GM04504 (cell line): Measurements from ENCODE around the gene GRK2.

ENCODE experiments used
- DNase-seq: peaks from one replicate; pipeline ENCODE4 v3.0.0-alpha.2; 2012; ENCODE audit warnings: low read depth

GRK2 gene

DNA sequence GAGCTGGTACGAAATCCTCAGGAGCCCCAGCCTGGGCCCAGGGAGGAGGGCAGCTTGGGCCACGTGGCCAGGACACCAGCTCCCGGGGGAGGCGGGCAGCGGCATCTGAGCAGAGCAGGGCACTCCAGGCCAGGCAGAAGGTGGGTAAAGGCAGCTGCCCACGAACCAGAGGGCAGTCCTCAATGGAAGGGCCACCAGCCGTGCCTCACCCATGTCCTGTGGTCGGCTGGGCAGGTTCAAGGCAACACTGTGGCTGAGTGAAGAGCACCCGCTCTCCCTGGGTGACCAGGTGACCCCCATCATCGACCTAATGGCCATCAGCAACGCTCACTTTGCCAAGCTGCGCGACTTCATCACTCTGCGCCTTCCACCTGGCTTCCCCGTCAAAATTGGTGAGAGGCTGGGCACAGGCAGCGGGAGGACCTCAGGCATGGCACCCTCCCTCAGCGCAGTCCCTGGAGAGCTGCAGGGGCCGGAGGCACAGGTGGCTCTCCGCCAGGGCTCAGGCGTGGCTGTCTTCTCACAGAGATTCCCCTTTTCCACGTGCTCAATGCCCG lies 34.6 kb downstream of the GRK2 start:
- no peak for DNase-seq

DNA sequence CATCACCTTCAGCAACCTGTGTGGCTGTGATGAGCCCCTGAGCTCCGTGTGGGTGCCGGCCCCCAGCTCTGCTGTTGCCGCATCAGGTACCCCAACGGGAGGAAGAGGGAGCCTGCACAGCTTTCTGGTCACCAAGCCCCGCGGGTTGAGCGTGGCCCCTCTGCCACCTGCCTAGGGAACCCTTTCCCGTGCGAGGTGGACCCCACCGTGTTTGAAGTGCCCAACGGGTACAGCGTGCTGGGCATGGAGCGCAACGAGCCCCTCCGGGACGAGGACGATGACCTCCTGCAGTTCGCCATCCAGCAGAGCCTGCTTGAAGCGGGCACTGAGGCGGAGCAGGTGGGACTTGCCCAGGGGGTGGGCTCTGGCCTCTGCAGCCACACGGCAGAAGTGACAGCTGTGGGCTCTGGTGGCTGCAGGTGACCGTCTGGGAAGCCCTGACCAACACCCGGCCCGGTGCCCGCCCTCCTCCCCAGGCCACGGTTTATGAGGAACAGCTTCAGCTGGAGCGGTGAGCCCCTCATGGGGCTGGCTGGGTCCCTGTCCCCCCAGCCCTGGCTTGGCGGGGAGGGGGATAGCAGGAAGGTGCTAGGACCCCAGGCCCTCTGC lies 35.1 kb downstream of the GRK2 start:
- no peak for DNase-seq

DNA sequence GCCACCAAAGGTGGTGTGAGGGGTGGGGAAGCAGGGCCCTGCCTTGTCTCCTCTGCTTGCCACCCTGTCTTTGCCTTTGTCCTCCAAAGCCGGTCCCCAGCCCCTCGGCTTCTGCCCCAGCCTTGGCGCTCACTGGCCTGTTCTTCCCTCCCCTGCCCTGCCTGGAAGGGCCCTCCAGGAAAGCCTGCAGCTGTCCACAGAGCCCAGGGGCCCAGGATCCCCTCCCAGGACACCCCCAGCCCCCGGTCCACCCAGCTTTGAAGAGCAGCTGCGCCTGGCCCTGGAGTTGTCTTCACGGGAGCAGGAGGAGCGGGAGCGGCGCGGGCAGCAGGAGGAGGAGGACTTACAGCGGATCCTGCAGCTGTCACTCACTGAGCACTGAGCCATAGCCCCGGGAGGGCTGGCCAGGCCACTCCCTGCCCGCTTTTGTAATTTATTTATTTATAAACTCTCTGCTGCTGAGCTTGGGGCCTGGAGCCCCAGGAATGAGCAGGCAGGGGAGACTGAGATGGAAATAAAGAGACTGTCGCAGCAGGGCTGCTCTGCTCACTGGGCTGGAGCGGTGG lies 35.8 kb downstream of the GRK2 start:
- no peak for DNase-seq

DNA sequence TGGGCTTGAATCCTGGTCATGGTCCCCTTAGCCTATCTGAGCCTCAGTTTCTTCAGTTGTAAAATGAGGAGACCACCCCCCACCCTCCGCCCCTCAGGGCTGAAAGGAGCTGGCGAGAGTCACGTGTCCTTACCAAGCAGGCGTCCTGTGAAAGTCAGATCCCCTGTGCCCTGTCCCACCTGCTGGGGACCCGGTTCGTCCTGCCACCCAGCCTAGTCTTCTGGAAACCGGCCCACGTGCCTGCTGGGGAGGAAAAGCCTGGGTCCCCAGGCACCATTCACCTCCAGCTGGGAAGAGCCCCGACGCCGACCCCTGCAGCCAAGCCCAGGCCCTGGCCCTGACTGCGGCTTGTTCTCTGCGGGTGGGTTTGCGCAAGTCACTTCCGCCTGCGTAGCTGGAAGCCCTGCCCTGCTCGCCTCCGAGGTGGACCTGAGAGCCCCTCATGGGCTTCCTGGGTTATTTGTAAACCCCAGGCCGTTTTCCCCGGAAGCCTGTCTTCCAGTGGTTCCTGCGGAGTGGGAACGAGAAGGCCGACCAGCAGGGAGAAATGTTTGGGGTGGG lies 36.4 kb downstream of the GRK2 start:
- no peak for DNase-seq

DNA sequence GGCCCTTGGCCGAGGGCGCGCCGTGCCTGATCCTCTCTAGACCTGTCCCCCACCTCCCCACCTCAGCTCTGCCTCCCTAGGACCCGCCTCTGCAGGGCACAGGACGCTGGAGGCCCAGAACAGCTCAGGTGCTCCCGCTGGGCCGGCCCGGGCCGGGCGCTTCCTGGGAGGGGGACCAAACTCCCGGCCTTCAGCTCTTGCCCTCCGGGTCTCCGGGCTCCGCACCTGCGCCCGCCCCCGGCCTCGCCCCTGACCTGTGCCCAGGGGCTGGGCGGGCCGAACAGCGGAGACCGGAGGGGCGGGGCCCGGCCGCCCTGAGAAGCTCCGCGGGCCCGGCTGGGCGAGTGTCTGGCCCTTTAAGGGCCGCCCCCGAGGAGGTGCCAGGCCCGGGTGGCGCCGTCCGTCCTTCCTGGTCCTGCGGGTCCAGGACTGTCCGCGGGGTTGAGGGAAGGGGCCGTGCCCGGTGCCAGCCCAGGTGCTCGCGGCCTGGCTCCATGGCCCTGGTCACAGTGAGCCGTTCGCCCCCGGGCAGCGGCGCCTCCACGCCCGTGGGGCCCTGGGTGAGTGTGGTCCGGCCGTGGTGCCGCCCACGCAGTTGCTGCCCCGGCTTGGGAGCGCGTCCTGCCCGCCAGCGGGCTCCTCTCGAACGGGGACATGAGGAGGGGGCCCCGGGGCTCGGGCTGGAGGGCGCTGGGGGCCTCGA lies 37.0 kb downstream of the GRK2 start, which contains the start of gene SSH3:
SSH3 (plus strand) TSS at position 399 of the 703 bp plus-strand sequence; CDS start at position 495, 96 bp downstream.
- no peak for DNase-seq

DNA sequence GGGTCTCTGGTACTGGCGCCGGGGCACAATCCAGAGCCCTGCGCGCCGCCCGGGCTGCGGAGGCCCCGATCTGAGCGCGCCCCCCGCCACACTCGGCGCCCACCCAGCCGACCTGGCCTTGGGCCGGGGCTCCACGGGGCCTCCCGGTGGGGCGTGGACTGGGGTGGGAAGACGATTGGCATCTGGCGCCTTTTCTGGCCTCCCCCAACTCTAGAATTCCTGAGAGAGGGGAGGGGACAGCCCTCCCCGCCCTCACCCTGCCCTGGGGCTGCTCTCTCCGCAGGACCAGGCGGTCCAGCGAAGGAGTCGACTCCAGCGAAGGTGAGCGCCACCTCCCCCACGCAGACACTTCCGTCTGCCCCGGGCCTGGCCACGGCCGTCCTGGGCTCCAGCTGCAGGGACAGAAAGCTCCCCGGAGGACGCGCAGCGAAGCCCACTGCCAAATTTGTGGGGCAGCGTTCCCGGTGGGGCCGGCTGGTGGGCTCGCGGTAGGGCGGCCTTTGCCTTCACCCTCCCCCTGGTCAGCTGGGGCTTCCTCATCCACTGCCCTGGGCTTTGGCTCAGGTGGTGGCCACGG lies 37.6 kb downstream of the GRK2 start:
- no peak for DNase-seq

DNA sequence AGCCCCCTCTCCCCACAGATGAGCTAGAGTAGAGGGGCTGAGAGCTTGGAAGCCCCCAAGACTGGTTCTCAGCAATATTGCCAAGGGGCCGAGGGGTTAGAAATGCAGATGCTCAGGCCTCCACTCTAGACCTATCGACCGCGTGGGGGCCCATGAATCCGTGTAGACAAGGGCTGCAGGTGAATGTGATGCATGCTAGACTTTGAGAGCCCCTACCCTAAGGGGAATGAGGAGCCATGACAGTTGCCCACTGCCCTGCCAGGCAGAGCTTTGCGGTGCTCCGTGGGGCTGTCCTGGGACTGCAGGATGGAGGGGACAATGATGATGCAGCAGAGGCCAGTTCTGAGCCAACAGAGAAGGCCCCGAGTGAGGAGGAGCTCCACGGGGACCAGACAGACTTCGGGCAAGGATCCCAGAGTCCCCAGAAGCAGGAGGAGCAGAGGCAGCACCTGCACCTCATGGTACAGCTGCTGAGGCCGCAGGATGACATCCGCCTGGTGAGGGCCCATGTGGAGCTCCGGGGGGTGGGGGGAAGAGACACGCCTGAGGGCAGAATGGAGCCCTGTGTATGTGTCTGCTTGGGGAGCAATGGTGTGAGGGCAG lies 38.3 kb downstream of the GRK2 start:
- no peak for DNase-seq

DNA sequence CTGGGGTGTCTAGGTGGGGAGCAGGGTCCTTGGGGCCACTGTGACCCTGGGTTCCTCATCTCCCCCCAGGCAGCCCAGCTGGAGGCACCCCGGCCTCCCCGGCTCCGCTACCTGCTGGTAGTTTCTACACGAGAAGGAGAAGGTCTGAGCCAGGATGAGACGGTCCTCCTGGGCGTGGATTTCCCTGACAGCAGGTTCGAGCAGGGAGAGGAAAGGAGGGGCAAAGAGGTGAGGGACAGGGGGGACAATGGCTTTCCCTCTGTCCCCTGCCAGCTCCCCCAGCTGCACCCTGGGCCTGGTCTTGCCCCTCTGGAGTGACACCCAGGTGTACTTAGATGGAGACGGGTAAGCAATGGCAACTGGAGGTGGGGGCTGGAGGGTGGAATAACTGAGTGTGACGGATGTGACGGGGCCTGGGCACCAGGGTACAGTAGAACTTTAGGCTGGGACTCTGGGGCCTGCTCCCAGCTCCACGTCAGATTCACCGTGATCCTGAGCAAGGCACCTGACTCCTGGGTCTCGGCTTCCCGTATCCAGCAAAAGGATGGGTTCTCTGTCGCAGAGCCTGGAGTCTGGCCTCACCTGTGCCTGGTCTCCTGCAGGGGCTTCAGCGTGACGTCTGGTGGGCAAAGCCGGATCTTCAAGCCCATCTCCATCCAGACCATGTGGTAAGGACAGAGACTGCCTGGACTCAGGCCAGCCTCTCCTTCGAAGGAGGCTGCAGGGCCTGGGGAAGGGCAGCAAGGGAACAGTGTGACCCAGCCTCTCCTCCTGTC lies 40.7 kb downstream of the GRK2 start:
- DNase-seq = no peak

DNA sequence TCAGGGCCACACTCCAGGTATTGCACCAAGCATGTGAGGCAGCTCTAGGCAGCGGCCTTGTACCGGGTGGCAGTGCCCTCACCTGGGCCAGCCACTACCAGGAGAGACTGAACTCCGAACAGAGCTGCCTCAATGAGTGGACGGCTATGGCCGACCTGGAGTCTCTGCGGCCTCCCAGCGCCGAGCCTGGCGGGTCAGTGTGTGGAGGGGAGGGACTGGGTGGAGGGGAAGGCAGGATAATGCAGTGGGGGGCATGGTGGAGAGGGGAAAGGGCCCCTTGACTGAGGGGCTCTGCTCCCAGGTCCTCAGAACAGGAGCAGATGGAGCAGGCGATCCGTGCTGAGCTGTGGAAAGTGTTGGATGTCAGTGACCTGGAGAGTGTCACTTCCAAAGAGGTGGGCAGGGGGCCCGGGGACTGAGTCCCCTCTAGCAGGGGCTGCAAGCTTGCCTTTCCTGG lies 41.3 kb downstream of the GRK2 start:
- no peak for DNase-seq

DNA sequence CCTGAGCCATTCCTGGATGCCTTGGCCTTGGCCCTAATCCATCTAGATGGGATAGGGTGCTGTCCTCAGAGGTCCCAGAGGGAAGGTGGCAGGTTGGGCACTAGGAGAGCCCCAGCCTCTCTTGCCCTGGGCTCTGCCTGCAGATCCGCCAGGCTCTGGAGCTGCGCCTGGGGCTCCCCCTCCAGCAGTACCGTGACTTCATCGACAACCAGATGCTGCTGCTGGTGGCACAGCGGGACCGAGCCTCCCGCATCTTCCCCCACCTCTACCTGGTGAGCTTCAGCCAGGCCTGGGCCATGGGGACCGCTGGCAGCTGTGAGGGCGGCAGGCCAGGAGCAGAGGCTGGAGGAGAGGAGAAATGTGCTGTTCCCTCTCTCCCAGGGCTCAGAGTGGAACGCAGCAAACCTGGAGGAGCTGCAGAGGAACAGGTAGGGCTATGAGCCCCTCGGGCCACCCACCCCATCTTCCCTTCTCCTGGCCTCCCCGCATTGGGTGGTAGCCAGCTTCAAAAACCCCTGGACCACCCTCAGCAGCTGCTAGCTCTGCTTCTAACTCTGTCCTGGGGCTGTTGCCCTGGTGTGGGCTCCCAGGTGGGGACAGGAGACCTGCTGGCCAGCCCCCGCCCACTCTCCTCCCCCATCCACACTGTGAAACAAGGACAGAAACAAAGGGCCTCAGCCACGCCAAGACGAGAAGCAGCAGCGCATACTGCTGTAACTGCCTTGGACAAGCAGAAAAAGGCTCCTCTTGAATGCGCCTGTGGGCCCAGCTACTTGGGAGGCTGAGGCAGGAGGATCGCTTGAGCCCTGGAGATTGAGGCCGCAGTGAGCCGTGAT lies 42.0 kb downstream of the GRK2 start:
- no peak for DNase-seq

DNA sequence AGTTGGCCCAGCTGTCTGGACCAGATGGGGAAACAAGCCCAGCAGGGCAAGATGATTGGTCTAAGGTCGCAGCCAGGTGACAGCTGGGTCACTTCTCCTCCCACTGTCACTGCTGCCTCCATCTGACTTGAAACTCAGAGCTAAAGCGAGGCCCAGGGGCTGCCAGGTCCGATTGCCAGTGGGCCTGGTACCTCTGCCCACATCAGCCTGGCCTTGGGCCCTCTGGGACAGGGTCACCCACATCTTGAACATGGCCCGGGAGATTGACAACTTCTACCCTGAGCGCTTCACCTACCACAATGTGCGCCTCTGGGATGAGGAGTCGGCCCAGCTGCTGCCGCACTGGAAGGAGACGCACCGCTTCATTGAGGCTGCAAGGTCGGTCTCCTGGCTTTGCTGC lies 42.9 kb downstream of the GRK2 start:
- no peak for DNase-seq

DNA sequence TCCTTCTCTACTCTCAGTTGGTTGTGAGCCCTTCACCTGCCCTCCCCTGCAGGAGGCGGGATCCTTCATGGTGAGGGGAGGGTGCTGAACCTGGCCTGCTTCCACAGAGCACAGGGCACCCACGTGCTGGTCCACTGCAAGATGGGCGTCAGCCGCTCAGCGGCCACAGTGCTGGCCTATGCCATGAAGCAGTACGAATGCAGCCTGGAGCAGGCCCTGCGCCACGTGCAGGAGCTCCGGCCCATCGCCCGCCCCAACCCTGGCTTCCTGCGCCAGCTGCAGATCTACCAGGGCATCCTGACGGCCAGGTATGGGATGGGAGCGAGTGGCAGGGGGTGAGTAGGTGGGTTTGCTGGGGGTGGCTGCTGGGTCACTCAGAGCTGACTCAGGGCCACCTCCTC lies 43.4 kb downstream of the GRK2 start:
- DNase-seq = no peak

DNA sequence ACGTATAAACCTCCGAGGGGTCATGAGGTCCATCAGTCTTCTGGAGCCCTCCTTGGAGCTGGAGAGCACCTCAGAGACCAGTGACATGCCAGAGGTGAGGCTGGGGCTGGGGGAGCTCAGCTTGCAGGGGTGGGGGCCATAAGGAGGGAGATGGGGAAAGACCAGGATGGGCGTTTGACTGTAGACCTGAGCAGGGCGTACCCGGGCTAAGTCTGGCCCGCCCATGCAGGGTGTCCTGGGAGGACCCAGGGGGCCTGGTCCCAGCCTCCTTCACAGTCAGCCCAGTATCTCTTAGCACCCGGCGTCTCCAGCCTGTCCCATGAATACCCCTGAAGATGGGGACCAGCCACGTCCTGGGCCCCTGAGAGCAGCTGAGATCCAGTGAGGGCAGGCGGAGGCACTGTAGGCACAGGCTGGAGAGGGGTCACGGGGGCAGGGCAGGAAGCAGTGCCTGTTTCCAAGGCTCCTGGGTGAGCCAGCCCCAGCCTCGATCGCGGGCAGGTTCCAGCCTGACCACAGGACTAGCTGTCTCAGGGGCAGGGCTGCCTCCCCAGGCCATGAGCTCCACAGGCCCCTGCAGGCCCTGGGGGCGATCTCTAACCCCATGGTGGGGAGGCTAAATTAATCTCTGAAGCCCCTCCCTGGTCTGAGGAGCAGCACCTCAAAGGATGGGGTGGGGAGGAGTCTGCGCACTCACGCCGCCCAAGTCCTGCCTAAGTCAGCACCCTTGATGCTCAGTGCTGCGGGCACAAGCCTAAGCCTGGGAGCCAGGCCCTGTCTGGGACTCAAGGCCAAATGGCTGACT lies 44.2 kb downstream of the GRK2 start:
- no peak for DNase-seq

DNA sequence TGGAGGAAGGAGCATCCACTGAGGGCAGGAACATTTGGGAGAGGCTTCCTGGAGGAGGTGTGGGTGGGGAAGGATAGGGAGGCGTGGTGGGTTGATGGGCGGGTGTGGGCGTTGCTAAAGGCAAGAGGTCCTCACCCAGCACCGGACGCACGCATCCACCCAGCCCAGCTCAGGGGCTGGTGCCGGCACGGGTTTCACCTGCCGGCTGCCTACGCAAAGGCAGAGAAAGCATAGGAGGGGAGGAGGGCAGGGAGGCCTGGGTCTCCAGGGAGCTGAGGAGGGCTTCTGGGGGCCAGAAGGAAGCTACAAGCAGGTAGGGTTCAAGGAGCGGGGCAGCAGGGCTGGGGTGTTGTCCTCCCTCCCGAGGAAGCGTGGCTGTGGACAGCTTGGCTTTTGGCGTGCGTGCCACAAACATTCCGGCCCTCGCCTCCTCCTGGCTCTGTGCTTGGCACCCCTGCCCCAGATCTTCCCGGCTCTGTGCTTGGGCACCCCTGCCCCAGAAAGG lies 44.8 kb downstream of the GRK2 start:
- DNase-seq = no peak

DNA sequence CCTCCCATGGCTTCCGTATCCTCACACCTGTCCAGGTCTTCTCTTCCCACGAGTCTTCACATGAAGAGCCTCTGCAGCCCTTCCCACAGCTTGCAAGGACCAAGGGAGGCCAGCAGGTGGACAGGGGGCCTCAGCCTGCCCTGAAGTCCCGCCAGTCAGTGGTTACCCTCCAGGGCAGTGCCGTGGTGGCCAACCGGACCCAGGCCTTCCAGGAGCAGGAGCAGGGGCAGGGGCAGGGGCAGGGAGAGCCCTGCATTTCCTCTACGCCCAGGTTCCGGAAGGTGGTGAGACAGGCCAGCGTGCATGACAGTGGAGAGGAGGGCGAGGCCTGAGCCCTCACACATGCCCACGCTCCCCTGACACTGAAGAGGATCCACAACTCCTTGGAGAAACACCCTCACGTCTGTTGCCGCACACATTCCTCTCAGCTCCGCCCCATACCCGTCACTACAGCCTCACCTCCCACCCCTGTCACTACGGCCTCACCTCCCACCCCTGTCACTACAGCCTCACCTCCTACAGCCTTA lies 45.3 kb downstream of the GRK2 start:
- DNase-seq = no peak

DNA sequence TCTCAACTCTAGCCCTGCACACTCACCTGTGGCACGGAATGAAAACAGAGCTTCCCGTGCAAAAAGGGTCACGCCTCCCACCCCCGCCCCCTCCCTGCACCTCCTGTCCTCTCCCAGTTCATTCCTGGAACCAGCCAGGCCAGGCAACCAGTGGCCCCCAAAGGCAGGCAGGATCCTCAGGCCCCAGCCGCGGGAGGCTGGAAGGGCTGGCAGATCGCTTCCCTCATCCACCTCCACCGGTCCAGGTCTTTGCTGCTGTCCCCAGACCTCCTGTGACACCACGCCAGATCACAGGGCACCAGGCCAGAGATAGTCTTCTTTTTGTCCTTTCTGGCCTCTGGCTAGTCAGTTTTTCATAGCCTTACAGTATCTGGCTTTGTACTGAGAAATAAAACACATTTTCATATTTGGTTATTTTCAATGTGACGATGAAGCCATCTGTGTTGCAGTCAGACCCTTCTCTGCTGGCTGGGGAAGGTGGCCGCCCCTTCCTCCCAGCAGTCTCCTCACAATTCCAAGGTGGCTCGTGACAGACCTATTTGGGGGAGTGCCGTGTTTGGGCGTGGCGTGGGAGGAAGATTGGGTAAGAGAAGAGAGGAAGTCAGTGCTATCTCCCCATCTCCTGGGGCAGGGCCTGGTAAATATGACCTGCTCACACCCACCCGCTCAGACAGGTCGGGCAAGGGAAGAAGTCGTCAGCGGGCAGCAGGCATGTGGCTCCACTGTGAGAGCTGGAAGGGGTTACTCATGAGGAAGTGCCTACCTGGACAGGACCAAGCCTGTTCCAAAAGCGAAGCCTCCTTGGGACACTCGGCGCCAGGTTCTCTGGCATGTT lies 46.1 kb downstream of the GRK2 start:
- DNase-seq = no peak

DNA sequence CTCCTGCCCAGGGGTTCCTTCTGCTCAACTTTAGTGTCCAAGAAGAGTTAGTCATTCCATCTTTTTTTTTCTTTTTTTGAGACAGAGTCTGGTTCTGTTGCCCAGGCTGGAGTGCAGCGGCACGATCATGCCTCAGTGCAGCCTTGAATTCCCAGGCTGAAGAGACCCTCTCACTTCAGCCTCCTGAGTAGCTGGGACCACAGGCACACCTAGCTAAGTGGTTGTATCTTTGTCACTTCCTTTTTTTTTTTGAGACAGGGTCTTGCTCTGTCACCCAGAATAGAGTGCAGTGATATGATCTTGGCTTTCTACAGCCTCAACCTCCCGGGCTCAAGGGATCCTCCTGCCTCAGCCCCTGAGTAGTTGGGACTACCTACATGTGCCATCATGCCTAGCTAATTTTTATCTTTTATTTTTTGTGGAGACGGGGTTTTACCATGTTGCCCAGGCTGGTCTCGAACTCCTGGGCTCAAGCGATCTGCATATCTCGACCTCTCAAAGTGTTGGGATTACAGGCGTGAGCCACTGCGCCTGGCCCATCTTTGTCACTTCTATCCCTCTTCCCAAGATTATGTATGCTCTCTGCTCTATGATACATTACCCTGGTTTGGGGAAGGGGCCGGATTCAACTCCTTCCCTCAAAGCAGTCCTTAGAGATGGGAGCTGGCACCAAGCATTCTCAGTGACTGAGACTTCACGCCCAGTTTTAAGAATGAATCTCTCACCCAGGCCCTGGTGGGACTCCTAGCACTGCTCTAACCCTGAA lies 47.0 kb downstream of the GRK2 start:
- DNase-seq = no peak
